ENCODE results near the gene DKK1. TPM values are rescaled to one million over a fixed set of nuclear protein-coding genes. Genes with fewer than 3 reads are reported as not detected.

The DKK1 gene
- polyA plus RNA-seq, 6 donors from 2014 or later: not detected

- DNase-seq: no peak
- Mint-ChIP-seq H3K36me3 (no peaks in the 10 kb centered on the region), H3K27ac (no peak overlapping the region), H3K4me3 (no peak overlapping the region), H3K9me3 (peaks cover 0 to 2% (median 0%) of the 10 kb centered on the region in 7 donors), H3K27me3 (no peaks in the 10 kb centered on the region), H3K4me1 (no peaks in the 10 kb centered on the region)
- no peak for ATAC-seq (ENCODE audit: low read depth in 2 of 2)
Measured at GRCh38 chr10:52300599-52301277, 13.3 kb upstream of the DKK1 start.

GRCh38 chr10:52308251-52309031, 5.6 kb upstream of the DKK1 start:
- Mint-ChIP-seq H3K27me3 (peaks cover 30 to 44% (median 44%) of the 10 kb centered on the region in 3 donors), H3K36me3 (no peaks in the 10 kb centered on the region), H3K27ac (peak overlapping the region in 1 of 6 donors; percentile 32), H3K9me3 (no peaks in the 10 kb centered on the region), H3K4me1 (peaks cover 10 to 17% (median 15%) of the 10 kb centered on the region in 3 donors), H3K4me3 (peak overlapping the region; percentile 73 to 94 (median 91))
- peak; percentile 74 for ATAC-seq (ENCODE audit: low read depth in 2 of 2)
- peak; percentile 47 for DNase-seq

- ATAC-seq (ENCODE audit: low read depth in 2 of 2): peak; percentile 3 to 11
- no peak for DNase-seq
- H3K27ac Mint-ChIP-seq: peak overlapping the region in 1 of 6 donors; percentile 24
- H3K4me3 Mint-ChIP-seq: peak overlapping the region; percentile 70 to 91 (median 90)
- H3K27me3 Mint-ChIP-seq: peaks cover 36 to 65% (median 59%) of the 10 kb centered on the region in 3 donors
- H3K9me3 Mint-ChIP-seq: no peaks in the 10 kb centered on the region
- peaks cover 23 to 34% (median 33%) of the 10 kb centered on the region in 3 donors for H3K4me1 Mint-ChIP-seq
- no peaks in the 10 kb centered on the region for H3K36me3 Mint-ChIP-seq
Measured at GRCh38 chr10:52312942-52313255, 1.2 kb upstream of the DKK1 start.

GRCh38 chr10:52313256-52313932, 687 bp upstream of the DKK1 start:
- Mint-ChIP-seq H3K36me3 (no peaks in the 10 kb centered on the region), H3K4me1 (peaks cover 23 to 29% (median 28%) of the 10 kb centered on the region in 3 donors), H3K27me3 (peaks cover 32 to 62% (median 56%) of the 10 kb centered on the region in 3 donors), H3K9me3 (no peaks in the 10 kb centered on the region), H3K4me3 (peak overlapping the region; percentile 70 to 91 (median 90)), H3K27ac (peak overlapping the region in 2 of 6 donors; percentile 24 to 27)
- peak; percentile 6 for DNase-seq
- ATAC-seq (ENCODE audit: low read depth in 2 of 2): peak; percentile 12 to 14

- Mint-ChIP-seq H3K27ac (peak overlapping the region in 2 of 6 donors; percentile 62 to 78), H3K36me3 (no peaks in the 10 kb centered on the region), H3K9me3 (no peaks in the 10 kb centered on the region), H3K4me3 (peak overlapping the region; percentile 70 to 91 (median 90)), H3K4me1 (peaks cover 18 to 26% (median 23%) of the 10 kb centered on the region in 3 donors), H3K27me3 (peaks cover 25 to 46% (median 40%) of the 10 kb centered on the region in 3 donors)
- peak; percentile 55 to 63 for ATAC-seq (ENCODE audit: low read depth in 2 of 2)
- DNase-seq: peak; percentile 6
Measured at GRCh38 chr10:52314822-52315552, 906 bp downstream of the DKK1 start.

GRCh38 chr10:52316001-52316400, 1.9 kb downstream of the DKK1 start:
- Mint-ChIP-seq H3K9me3 (no peaks in the 10 kb centered on the region), H3K27ac (no peak overlapping the region), H3K36me3 (no peaks in the 10 kb centered on the region), H3K27me3 (peaks cover 20 to 38% (median 33%) of the 10 kb centered on the region in 3 donors), H3K4me1 (peaks cover 18 to 26% (median 23%) of the 10 kb centered on the region in 3 donors), H3K4me3 (peak overlapping the region in 2 of 8 donors; percentile 56 to 90)
- ATAC-seq (ENCODE audit: low read depth in 2 of 2): peak in 1 of 2 donors; percentile 22
- no peak for DNase-seq

GRCh38 chr10:52316500-52316899, 2.4 kb downstream of the DKK1 start:
- Mint-ChIP-seq H3K36me3 (no peaks in the 10 kb centered on the region), H3K27me3 (peaks cover 16 to 33% (median 28%) of the 10 kb centered on the region in 3 donors), H3K4me3 (peak overlapping the region in 1 of 8 donors; percentile 56), H3K27ac (no peak overlapping the region), H3K4me1 (peaks cover 18 to 26% (median 23%) of the 10 kb centered on the region in 3 donors), H3K9me3 (no peaks in the 10 kb centered on the region)
- ATAC-seq (ENCODE audit: low read depth in 2 of 2): no peak
- no peak for DNase-seq

GRCh38 chr10:52318136-52318701, 4.1 kb downstream of the DKK1 start:
- DNase-seq: no peak
- Mint-ChIP-seq H3K9me3 (no peaks in the 10 kb centered on the region), H3K27me3 (peaks cover 9 to 24% (median 23%) of the 10 kb centered on the region in 3 donors), H3K27ac (no peak overlapping the region), H3K36me3 (no peaks in the 10 kb centered on the region), H3K4me1 (peaks cover 15 to 21% (median 19%) of the 10 kb centered on the region in 3 donors), H3K4me3 (no peak overlapping the region)
- ATAC-seq (ENCODE audit: low read depth in 2 of 2): no peak

GRCh38 chr10:52318822-52319464, 4.9 kb downstream of the DKK1 start:
- no peak for ATAC-seq (ENCODE audit: low read depth in 2 of 2)
- Mint-ChIP-seq H3K4me3 (no peak overlapping the region), H3K36me3 (no peaks in the 10 kb centered on the region), H3K27ac (no peak overlapping the region), H3K9me3 (no peaks in the 10 kb centered on the region), H3K27me3 (peaks cover 4 to 18% (median 16%) of the 10 kb centered on the region in 3 donors), H3K4me1 (peaks cover 10 to 14% (median 12%) of the 10 kb centered on the region in 3 donors)
- no peak for DNase-seq

GRCh38 chr10:52319926-52320325, 5.8 kb downstream of the DKK1 start:
- Mint-ChIP-seq H3K27me3 (peaks cover 4 to 8% (median 6%) of the 10 kb centered on the region in 3 donors), H3K27ac (no peak overlapping the region), H3K9me3 (no peaks in the 10 kb centered on the region), H3K4me3 (no peak overlapping the region), H3K4me1 (peaks cover under 1 to 5% (median 2%) of the 10 kb centered on the region in 3 donors), H3K36me3 (no peaks in the 10 kb centered on the region)
- no peak for DNase-seq
- no peak for ATAC-seq (ENCODE audit: low read depth in 2 of 2)

GRCh38 chr10:52322323-52322722, 8.2 kb downstream of the DKK1 start:
- Mint-ChIP-seq H3K27ac (no peak overlapping the region), H3K4me1 (no peaks in the 10 kb centered on the region), H3K27me3 (peaks cover 0 to 9% (median 6%) of the 10 kb centered on the region in 3 donors), H3K9me3 (peaks cover 0 to 2% (median 0%) of the 10 kb centered on the region in 7 donors), H3K4me3 (no peak overlapping the region), H3K36me3 (no peaks in the 10 kb centered on the region)
- DNase-seq (no peak), ATAC-seq (ENCODE audit: low read depth in 2 of 2) (no peak)

- ATAC-seq (ENCODE audit: low read depth in 2 of 2) (no peak), DNase-seq (no peak)
- Mint-ChIP-seq H3K4me3 (no peak overlapping the region), H3K9me3 (peaks cover 0 to 2% (median 0%) of the 10 kb centered on the region in 7 donors), H3K27me3 (peaks cover 0 to 9% (median 6%) of the 10 kb centered on the region in 3 donors), H3K27ac (no peak overlapping the region), H3K36me3 (no peaks in the 10 kb centered on the region), H3K4me1 (no peaks in the 10 kb centered on the region)
Measured at GRCh38 chr10:52322936-52323335, 8.9 kb downstream of the DKK1 start.
